Right renal cortex interstitium (tissue), 3 donors: Measurements from ENCODE around the gene NAT16. TPM values are rescaled to one million over a fixed set of nuclear protein-coding genes. Genes with fewer than 3 reads are reported as not detected.
"Not testable (repeated sequence)": the region's sequence is repeated elsewhere in the genome, so short reads cannot be mapped to it uniquely, and the experiment has no call there.

Source experiments
- DNase-seq, 3 donors: peaks; one replicate each; pipeline ENCODE4 v3.0.0-alpha.2; 2013; ENCODE audit warnings: low read depth in 3 of 3, low spot score in 2 of 3
- polyA plus RNA-seq, 3 donors: library from polyadenylated mRNA; unstranded; fragments of 120-200 nt; gene quantifications; one replicate each; pipeline ENCODE4 v1.2.1, GENCODE V29; 2013; ENCODE audit not compliant: insufficient read length in 3 of 3

Gene NAT16
- polyA plus RNA-seq, 3 donors, result not detected

DNA sequence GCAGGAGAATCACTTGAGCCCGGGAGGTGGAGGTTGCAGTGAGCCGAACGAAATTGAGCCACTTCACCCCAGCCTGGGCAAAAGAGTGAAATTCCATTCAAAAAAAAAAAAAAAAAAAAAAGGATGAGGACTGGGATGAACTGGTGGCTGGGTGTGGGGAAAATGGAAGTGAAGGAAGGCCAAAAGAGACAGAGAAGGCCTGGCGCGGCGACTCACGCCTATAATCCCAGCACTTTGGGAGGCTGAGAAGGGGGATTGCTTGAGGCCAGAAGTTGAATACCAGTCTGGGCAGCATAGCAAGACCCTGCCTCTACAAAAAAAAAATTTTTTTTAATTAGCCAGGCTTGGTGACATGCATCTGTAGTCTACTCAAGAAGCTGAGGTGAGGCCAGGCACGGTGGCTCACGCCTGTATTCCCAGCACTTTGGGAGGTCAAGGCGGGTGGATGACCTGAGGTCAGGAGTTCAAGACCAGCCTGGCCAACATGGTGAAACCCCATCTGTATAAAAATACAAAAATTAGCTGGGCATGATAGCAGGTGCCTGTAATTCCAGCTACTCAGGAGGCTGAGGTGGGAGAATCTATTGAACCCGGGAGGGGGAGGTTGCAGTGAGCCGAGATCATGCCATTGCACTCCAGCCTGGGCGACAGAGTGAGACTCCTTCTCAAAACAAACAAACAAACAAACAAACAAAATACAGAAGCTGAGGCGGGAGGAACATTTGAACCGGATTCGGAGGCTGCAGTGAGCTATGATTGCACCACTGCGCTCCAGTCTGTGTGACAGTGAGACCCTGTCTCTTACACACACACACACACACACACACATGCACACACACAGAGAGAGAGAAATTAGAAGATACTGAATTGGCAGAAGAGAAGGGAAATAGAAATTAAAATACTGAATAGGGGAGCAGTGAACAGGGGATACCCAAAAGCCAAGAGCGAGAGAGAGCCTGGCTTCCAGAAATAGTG, 47.2 kb downstream of the NAT16 start:
- not testable (repeated sequence) for DNase-seq

DNA sequence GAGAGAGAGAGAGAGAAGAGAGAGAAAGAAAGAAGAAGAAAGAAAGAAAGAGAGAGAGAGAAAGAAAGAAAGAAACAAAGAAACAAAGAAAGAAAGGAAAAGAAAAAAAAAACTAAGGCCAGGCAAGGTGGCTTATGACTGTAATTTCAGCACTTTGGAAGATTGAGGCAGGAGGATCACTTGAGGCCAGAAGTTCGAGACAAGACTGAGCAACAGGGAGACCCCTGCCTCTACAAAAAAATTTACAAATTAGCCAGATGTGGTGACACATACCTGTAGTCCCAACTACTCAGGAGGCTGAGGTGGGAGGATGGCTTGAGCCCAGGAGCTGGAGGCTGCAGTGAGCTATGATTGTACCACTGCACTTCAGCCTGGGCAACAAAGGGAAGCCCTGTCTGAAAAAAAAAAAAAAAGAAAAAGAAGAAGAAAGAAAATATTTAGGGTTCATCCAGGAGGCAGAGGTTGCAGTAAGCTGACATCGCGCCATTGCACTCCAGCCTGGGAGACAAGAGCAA, 50.4 kb downstream of the NAT16 start:
- DNase-seq, result no peak

DNA sequence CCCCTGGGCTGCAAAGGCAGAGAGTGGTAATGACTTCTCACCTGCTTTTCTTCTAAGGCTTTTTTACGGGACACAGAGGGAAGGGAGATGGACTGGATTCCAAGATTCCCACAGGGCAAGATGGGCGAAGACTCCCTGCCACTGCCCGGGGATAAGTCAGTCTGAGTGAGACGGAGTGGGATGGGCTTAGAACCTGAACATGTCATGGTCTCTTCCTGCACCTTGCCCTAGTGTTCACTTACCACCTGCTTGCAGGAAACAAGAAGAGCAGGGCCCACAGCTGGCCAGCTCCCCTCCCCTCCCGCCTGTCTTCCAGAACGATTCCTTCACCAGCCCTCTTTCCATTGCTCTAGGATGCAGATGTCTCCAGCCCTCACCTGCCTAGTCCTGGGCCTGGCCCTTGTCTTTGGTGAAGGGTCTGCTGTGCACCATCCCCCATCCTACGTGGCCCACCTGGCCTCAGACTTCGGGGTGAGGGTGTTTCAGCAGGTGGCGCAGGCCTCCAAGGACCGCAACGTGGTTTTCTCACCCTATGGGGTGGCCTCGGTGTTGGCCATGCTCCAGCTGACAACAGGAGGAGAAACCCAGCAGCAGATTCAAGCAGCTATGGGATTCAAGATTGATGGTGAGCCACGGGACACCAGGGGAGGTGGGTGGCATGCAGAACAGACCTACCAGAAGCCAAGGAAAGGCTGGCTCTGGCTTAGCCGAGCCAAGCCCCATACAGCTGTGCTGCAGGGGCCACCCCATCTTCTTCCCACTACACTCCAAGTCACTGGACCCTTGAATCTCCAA, 51.9 kb downstream of the NAT16 start:
- no peak for DNase-seq

DNA sequence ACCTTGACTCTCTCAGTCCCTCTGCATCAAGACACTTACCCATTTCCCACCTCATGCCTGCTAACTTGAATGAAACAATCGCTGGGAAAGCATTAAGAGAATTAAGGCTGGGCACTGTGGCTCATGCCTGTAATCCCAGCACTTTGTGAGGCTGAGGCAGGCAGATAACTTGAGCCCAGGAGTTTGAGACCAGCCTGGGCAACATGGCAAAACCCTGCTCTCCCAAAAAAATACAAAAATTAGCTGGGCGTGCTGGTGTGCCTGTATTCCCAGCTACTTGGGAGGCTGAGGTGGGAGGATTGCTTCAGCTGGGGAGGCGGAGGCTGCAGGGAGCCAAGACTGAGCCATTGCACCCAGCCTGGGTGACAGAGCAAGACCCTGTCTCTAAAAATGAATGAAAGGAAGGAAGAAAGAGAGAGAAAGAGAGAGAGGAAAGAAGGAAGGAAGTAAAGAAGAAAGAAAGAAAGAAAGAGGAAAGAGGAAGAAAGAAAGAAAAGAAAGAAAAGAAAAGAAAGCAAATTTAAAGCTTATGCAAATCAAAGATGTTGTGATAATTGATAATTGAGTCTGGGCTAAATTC, 52.5 kb downstream of the NAT16 start:
- DNase-seq, result no peak

DNA sequence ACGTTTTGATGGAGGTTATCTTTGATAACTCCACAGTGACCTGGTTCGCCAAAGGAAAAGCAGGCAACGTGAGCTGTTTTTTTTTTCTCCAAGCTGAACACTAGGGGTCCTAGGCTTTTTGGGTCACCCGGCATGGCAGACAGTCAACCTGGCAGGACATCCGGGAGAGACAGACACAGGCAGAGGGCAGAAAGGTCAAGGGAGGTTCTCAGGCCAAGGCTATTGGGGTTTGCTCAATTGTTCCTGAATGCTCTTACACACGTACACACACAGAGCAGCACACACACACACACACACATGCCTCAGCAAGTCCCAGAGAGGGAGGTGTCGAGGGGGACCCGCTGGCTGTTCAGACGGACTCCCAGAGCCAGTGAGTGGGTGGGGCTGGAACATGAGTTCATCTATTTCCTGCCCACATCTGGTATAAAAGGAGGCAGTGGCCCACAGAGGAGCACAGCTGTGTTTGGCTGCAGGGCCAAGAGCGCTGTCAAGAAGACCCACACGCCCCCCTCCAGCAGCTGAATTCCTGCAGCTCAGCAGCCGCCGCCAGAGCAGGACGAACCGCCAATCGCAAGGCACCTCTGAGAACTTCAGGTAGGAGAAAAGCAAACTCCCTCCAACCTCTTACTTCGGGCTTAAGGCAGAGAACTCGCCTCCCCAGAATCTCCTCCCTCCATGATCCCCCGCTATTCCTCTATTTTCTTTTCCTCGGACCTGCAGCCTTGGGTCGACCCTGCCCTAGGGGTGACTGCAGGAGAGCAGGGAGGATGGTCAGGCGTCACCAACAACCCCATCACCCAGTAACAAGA, 53.2 kb downstream of the NAT16 start, which contains the start of gene SERPINE1:
Gene SERPINE1, plus strand, starts transcription at position 454 of the 809 bp plus-strand sequence. CDS start 1,290 bp downstream, outside the sequence.
- DNase-seq, result peak; percentile 73 to 79 (median 77)

DNA sequence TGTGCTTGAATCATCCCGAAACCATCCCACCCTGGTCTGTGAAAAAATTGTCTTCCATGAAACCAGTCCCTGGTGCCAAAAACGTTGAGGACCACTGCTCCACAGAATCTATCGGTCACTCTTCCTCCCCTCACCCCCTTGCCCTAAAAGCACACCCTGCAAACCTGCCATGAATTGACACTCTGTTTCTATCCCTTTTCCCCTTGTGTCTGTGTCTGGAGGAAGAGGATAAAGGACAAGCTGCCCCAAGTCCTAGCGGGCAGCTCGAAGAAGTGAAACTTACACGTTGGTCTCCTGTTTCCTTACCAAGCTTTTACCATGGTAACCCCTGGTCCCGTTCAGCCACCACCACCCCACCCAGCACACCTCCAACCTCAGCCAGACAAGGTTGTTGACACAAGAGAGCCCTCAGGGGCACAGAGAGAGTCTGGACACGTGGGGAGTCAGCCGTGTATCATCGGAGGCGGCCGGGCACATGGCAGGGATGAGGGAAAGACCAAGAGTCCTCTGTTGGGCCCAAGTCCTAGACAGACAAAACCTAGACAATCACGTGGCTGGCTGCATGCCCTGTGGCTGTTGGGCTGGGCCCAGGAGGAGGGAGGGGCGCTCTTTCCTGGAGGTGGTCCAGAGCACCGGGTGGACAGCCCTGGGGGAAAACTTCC, 54.0 kb downstream of the NAT16 start:
- no peak for DNase-seq

DNA sequence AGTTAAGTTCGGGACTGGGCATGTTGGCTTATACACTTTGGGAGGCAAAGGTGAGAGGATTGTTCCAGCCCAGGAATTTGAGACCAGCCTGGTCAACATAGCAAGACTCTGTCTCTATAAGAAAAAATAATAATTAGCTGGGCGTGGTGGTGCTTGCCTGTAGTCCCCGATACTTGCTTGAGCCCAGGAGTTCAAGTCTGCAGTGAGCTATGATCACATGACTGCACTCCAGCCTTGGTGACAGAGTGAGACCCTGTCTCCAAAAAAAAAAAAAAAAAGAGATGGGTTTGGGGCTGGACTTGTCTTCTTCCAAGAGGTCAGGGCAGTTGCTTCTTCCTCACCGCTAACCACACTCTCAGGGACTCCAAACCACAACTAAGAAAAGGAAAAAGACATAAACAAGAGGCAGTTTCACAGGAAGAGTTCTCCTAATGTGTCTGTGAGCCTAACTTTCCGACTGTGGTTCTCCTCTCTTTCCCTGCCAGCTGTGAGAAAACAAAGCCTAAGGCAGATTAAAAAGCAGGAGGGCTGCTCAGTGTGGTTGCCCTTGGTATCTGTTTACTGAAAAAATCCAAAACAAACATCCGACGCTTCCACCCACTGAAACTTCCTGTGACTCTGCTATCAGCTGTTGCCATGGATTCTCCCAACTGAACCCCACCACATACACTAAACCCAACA, 55.6 kb downstream of the NAT16 start:
- no peak for DNase-seq

DNA sequence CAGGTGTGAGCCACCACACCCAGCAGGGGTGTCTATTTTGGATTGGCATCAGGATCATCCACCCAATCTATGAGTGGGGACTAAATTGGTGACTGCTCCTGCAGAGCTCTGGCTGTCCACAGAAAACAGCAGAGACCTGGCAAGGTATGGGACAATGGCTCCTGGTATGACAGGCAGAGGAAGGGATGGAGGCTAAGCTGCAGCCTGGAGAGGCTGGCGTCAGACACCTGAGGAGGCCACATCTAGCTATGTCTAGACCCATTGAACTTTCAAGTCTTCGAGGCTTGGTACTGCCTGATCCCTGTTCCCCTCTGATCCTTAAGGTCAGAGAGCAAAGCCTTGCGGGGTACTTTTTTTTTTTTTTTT, 56.4 kb downstream of the NAT16 start:
- DNase-seq, result no peak

DNA sequence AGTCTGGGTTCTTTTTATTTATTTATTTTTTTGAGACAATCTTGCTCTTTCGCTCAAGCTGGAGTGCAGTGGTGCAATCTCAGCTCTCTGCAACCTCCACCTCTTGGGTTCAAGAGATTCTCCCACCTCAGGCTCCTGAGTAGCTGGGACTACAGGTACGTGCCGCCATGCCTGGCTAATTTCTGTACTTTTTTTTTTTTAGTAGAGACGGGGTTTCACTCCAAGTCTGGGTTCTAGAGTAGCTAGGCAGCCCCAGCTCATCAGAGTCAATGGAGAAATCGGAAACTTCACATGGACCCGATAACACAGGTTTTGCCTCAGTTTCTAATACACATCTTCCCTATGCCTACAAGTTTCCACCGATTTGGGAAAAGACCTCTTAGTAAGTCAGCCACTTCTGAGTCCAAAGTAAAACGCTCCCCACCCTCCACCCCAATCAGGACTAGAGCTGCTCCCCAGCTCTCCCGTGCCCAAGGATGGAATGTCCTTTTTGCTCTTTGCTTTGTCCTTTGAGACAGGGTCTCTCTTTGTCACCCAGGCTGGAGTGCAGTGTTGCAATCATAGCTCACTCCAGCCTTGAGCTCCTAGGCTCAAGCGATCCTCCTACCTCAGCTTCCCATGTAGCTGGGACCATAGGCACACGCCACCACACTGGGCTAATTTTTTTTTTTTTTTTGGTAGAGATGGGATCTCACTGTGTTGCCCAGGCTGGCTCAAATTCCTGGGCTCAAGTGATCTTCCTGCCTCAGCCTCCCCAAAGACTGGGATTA, 57.0 kb downstream of the NAT16 start:
- no peak for DNase-seq

DNA sequence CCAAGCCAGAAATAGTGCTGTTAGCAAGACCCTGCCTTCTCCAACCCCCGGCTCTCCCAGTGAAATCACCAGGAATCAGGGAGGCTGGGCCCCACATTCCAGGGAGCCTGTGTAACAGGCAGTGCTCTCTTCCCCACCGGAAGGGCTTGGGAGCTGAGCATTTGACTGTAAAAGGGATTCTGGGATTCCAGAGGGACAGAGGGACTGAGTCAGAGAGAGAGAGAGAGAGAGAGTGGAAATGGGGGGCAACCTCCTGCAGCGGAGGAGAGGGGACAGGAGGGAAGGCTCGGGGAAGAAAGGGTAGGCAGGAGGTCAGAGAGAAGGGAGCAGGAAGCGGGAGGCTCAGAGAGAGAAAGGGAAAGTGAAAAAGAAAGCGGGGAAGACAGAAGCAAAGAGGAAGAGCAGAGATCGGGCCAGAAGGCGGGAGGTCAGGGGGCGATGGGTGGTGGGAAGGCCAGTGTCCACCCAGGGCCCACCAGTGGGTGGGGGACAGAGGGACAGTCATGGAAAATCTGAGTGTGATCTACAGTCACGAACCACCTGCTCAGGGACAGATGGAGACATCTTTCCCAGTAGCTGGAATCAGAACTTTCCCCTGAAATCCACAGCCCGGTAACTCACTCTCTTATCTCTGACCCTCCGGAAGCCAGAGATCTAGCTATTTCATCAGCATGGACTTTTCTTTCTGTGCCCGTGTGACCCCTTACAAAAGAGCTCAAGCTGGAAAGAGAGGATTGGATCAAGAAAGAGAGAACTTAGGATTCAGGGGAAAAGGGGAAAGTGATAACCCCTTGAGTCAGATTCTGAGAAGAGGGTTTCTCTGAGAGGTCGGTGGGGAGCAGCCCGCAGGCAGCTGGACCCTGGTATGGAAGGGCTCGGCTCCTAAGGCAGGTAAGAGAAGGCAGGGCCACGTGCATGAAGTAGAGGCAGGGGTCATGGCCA, 57.8 kb downstream of the NAT16 start:
- peak in 2 of 3 donors; percentile 71 to 81 for DNase-seq

DNA sequence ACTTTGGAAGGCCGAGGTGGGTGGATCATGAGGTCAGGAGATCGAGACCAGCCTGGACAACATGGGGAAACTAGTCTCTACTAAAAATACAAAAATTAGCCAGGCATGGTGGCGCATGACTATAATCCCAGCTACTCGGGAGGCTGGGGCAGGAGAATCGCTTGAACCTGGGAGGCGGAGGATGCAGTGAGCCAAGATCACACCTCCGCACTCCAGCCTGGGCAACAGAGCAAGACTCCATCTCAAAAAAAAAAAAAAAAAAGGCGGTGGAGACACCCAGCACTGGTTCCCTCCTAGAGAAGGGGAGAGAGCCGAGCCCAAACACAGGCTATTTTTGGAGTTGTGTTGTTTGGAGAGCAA, 58.5 kb downstream of the NAT16 start:
- not testable (repeated sequence) for DNase-seq

Other genes with a start within 250 kb of the NAT16 start
- under 1 TPM; 0.25 to 0.71 (median 0.43) TPM for gene MUC3A, start 230.8 kb downstream of the NAT16 start, polyA plus RNA-seq
- under 1 TPM in 1 of 3 donors, not detected in 2; 0.42 TPM for gene MUC12, start 210.7 kb downstream of the NAT16 start, polyA plus RNA-seq
- gene MUC17, start 160.2 kb downstream of the NAT16 start, polyA plus RNA-seq, result not detected
- gene TRIM56, start 94.8 kb downstream of the NAT16 start, polyA plus RNA-seq, result 10 to 100 TPM; 15.5 to 16.3 (median 16.2) TPM
- gene SERPINE1, start 53.2 kb downstream of the NAT16 start, polyA plus RNA-seq, result 1 to 10 TPM in 2 of 3 donors, under 1 TPM in 1; 0.89 to 1.2 (median 1.1) TPM
- gene AP1S1, start 25.8 kb downstream of the NAT16 start, polyA plus RNA-seq, result 10 to 100 TPM; 72.1 to 82.5 (median 76.9) TPM
- gene VGF, start 14.7 kb downstream of the NAT16 start, polyA plus RNA-seq, result under 1 TPM; 0.07 to 0.21 (median 0.08) TPM
- gene MOGAT3, start 20.7 kb upstream of the NAT16 start, polyA plus RNA-seq, result under 1 TPM; 0.12 to 0.96 (median 0.60) TPM
- gene PLOD3, start 37.3 kb upstream of the NAT16 start, polyA plus RNA-seq, result 10 to 100 TPM; 41.6 to 42.5 (median 42.4) TPM
- gene ZNHIT1, start 37.9 kb upstream of the NAT16 start, polyA plus RNA-seq, result 10 to 100 TPM; 48.6 to 55.2 (median 52.8) TPM
- 1 to 10 TPM; 7.3 to 8.3 (median 7.4) TPM for gene CLDN15, start 57.5 kb upstream of the NAT16 start, polyA plus RNA-seq
- gene FIS1, start 64.8 kb upstream of the NAT16 start, polyA plus RNA-seq, result 100 to 1,000 TPM; 148 to 176 (median 150) TPM
- gene IFT22, start 141.5 kb upstream of the NAT16 start, polyA plus RNA-seq, result 10 to 100 TPM; 71.7 to 79.5 (median 78.0) TPM
- gene COL26A1, start 182.6 kb upstream of the NAT16 start, polyA plus RNA-seq, result 10 to 100 TPM; 20.8 to 22.8 (median 21.3) TPM